Endothelial cell of umbilical vein (primary cell): Measurements from ENCODE around the gene LAMA5. TPM values are rescaled to one million over a fixed set of nuclear protein-coding genes. Genes with fewer than 3 reads are reported as not detected.

Experiments used
- BruUV-seq: library from RNA; stranded (reverse); fragments of 400-500 nt; replicated peaks from 2 replicates; lab custom pipeline; 2021; lab: Mats Ljungman, UMichigan
- CTCF ChIA-PET: fragments of 300-600, 350-600 bp; sonication (Branson Sonifier 250); formaldehyde crosslinking; loops from one replicate; lab custom pipeline; 2021; ENCODE audit warnings: antibody characterized with exemption, inconsistent platforms; lab: Charles Lee
- POLR2A ChIA-PET: fragments of 300-600, 350-600 bp; sonication (Branson Sonifier 250); formaldehyde crosslinking; loops from one replicate; lab custom pipeline; 2021; ENCODE audit warnings: antibody characterized with exemption, inconsistent platforms; lab: Charles Lee
- DNase-seq: peaks from one replicate; pipeline ENCODE4 v3.0.0-alpha.2; 2011; ENCODE audit warnings: low read depth, low spot score
- FAIRE-seq: peaks from 2 replicates; lab custom pipeline; 2011; peaks lifted over from hg19 to GRCh38; lab: Jason Lieb, UNC
- H2AFZ ChIP-seq: 2 replicates; pipeline ENCODE4 v1.6.0; 2012; ENCODE audit warnings: low read depth, low read length, control low read depth, inconsistent platforms
- H3K27ac ChIP-seq: 2 replicates; pipeline ENCODE4 v1.5.1; 2011; ENCODE audit warnings: low read depth, mild to moderate bottlenecking, control low read depth, low read length, moderate library complexity; ENCODE audit not compliant: insufficient read depth
- H3K27me3 ChIP-seq, 2 experiments: 2 replicates each; pipeline versions ENCODE4 v1.6.0 to v1.6.1; 2011; ENCODE audit warnings: low read length in 2 of 2, mixed read lengths in 1 of 2; ENCODE audit not compliant: control insufficient read depth in 2 of 2, insufficient read depth in 2 of 2
- H3K36me3 ChIP-seq, 2 experiments: 2 replicates in 1 of 2; 3 replicates in 1 of 2; pipeline ENCODE4 v1.5.1; 2011; ENCODE audit warnings: low read length in 2 of 2, mild to moderate bottlenecking in 1 of 2, moderate library complexity in 1 of 2; ENCODE audit not compliant: control insufficient read depth in 2 of 2, insufficient read depth in 2 of 2; ENCODE audit errors: extremely low read depth in 1 of 2
- H3K4me1 ChIP-seq: 3 replicates; pipeline ENCODE4 v1.5.1; 2011; ENCODE audit warnings: mild to moderate bottlenecking, low read length; ENCODE audit not compliant: control insufficient read depth, insufficient read depth; ENCODE audit errors: extremely low read depth
- H3K4me2 ChIP-seq: 2 replicates; pipeline ENCODE4 v1.6.1; 2011; ENCODE audit warnings: low read length, control low read depth, mixed read lengths; ENCODE audit not compliant: insufficient read depth
- H3K4me3 ChIP-seq, 3 experiments: fragments of 200-600 bp in 1 of 3; sonication (generic), shearing (Covaris generic) in 1 of 3; replicated peaks in 1 of 3; 2 replicates each; pipeline ENCODE4 v1.5.1; 2011 to 2016; ENCODE audit warnings: control low read depth in 3 of 3, low read length in 3 of 3, mild to moderate bottlenecking in 2 of 3, inconsistent platforms in 1 of 3, low read depth in 1 of 3, moderate library complexity in 1 of 3; ENCODE audit not compliant: insufficient read depth in 1 of 3
- H3K79me2 ChIP-seq: 2 replicates; pipeline ENCODE4 v1.6.0; 2012; ENCODE audit warnings: low read length, inconsistent platforms; ENCODE audit not compliant: control insufficient read depth, insufficient read depth
- H3K9ac ChIP-seq: replicated peaks from 2 replicates; pipeline ENCODE3; 2011; ENCODE audit warnings: low read length, control low read depth; ENCODE audit not compliant: insufficient read depth; ENCODE audit errors: extremely low read depth
- H3K9me1 ChIP-seq: replicated peaks from 3 replicates; pipeline ENCODE4 v1.6.0; 2011; ENCODE audit warnings: mild to moderate bottlenecking, low read length; ENCODE audit not compliant: control insufficient read depth, insufficient read depth; ENCODE audit errors: extremely low read depth
- H3K9me3 ChIP-seq: replicated peaks from 2 replicates; pipeline ENCODE4 v1.5.1; 2012; ENCODE audit warnings: low read length, inconsistent platforms; ENCODE audit not compliant: control insufficient read depth, insufficient read depth
- H4K20me1 ChIP-seq: replicated peaks from 2 replicates; pipeline ENCODE3; 2011; ENCODE audit warnings: mild to moderate bottlenecking, low read length; ENCODE audit not compliant: control insufficient read depth, insufficient read depth; ENCODE audit errors: extremely low read depth
- EZH2 ChIP-seq: IDR thresholded peaks from 2 replicates; pipeline ENCODE4 v1.6.1; 2012; ENCODE audit warnings: borderline replicate concordance, low read depth, mild to moderate bottlenecking, moderate library complexity, low read length, inconsistent platforms; ENCODE audit not compliant: severe bottlenecking
- FOS ChIP-seq: IDR thresholded peaks from 2 replicates; pipeline ENCODE4 v1.6.1; 2011; ENCODE audit warnings: mild to moderate bottlenecking, low read length, moderate library complexity, borderline replicate concordance; ENCODE audit not compliant: insufficient read depth
- GATA2 ChIP-seq: IDR thresholded peaks from 2 replicates; pipeline ENCODE4 v1.7.0; 2011; ENCODE audit warnings: low read depth, mild to moderate bottlenecking, moderate library complexity, mixed read lengths, low read length; ENCODE audit not compliant: insufficient read length, insufficient read depth
- JUN ChIP-seq: IDR thresholded peaks from 2 replicates; pipeline ENCODE4 v1.6.1; 2011; ENCODE audit warnings: borderline replicate concordance, low read depth; ENCODE audit not compliant: insufficient read length, insufficient read depth
- MYC ChIP-seq: IDR thresholded peaks from one replicate; pipeline ENCODE4 v1.6.1; 2011; ENCODE audit warnings: mild to moderate bottlenecking, low read depth, low read length
- POLR2A ChIP-seq: IDR thresholded peaks from 2 replicates; pipeline ENCODE4 v1.6.1; 2012; ENCODE audit warnings: low read depth, mild to moderate bottlenecking, control low read depth, low read length
- POLR2AphosphoS5 ChIP-seq: IDR thresholded peaks from 2 replicates; pipeline ENCODE4 v1.6.1; 2012; ENCODE audit warnings: low read depth, mild to moderate bottlenecking, control low read depth, low read length, moderate library complexity; ENCODE audit not compliant: insufficient read depth
- dilution Hi-C: fragments of 300-500 bp; cut with MboI; formaldehyde crosslinking; loops from one replicate; pipeline ENCODE4 v1.15.0; 2019; ENCODE audit warnings: low sequenced_read_pairs; ENCODE audit not compliant: extremely low pct_ligation_motif_present
- intact Hi-C: fragments of 100-400 bp; cut with micrococcal nuclease; formaldehyde crosslinking; loops from one replicate; pipeline ENCODE4 v1.10.0; 2022
- polyA plus RNA-seq, 4 experiments: library from polyadenylated mRNA; depleted of rRNA in 3 of 4; stranded (reverse) in 3 of 4; unstranded in 1 of 4; fragments of >200 nt; gene quantifications; 2 replicates each; pipeline versions ENCODE4 v1.2.1 to v1.2.3, GENCODE V29; 2011 to 2012; ENCODE audit warnings: missing spikeins in 1 of 4
- total RNA-seq: library from RNA; stranded (reverse); gene quantifications from 2 replicates; pipeline ENCODE4 v1.2.3, GENCODE V29; 2021
- TF ChIP-seq, protein P1 (sequence below): IDR thresholded peaks from 2 replicates; pipeline ENCODE4 v1.6.1; 2011; ENCODE audit not compliant: insufficient read depth, insufficient read length

The LAMA5 gene
- total and polyA plus RNA-seq, 2 donors (not counting 3 experiments of a cell fraction or from before 2014, with no cell fraction given): 24.0 to 145 TPM

- no peaks in the 10 kb centered on the region for H3K4me1 ChIP-seq
- no peaks in the 10 kb centered on the region for H3K79me2 ChIP-seq
- dilution Hi-C loops: no loop called here
- POLR2A ChIA-PET: no interaction called here
- no peaks in the 10 kb centered on the region for H3K9me1 ChIP-seq
- no TSS peak for BruUV-seq
- H3K9me3 ChIP-seq: no peaks in the 10 kb centered on the region
- H3K9ac ChIP-seq: no peak overlapping the region
- H4K20me1 ChIP-seq: no peaks in the 10 kb centered on the region
- CTCF ChIA-PET: no interaction called here
- intact Hi-C loops: no loop called here
- FAIRE-seq: no peak
- H3K4me3 ChIP-seq: no peak overlapping the region
- no peak overlapping the region for H3K27ac ChIP-seq
- TF ChIP-seq FOS: no peak
- no peak for TF ChIP-seq JUN
- TF ChIP-seq MYC: no peak
- TF ChIP-seq, protein P1, sequence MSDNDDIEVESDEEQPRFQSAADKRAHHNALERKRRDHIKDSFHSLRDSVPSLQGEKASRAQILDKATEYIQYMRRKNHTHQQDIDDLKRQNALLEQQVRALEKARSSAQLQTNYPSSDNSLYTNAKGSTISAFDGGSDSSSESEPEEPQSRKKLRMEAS: no peak
- H3K4me2 ChIP-seq: no peak overlapping the region
- DNase-seq: no peak
- no peak overlapping the region for H2AFZ ChIP-seq
- no peaks in the 10 kb centered on the region for H3K27me3 ChIP-seq
- H3K36me3 ChIP-seq: peaks cover 0 to 1% of the 10 kb centered on the region in 2 experiments
These were observed 31.2 kb upstream of the LAMA5 start for GRCh38 chr20:62398120-62398821.

DNA sequence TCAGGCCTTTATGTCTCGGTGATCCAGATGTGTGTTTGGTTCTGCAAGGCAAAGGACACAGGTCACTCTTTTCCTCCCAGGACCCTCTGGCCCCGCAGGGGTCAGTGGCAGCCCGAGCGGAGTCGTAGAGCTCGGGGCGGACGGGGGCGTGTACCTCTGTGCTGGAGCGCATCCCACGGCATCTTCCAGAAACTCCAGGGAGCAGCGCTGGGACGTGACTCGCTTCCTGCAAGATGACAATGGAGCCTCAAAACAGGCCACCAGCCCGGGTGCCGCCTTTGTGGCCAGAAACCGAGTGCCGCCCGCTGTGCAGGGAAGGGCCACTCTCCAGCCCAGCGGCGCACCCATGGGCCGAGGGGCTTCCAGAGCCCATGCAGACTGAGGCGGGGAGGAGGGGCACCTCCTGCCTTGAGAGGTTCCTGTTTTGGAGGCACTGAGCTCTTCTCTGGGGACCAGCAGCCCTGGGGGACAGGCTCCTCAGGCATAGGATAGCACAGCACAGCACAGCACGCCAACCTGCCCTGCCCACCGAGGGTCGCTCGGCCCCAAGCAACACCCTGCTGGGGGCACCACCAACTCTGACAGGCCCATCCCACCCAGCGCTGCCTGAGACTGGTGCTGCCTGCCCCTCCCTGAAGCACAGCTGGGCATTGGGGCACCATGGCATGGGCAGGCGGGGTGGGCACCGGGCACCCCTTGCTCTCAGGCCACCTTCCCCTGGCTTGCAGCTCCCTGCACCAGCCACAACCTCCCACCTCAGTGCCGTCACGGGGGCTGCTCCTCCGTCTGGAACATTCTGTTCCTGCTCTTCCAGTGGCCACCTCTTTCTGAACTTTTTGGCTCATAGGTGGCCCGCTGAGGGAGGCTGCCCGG is 29.5 kb upstream of the LAMA5 start:
- Histone ChIP-seq H3K27me3 (no peaks in the 10 kb centered on the region), H3K4me3 (no peak overlapping the region), H3K79me2 (no peaks in the 10 kb centered on the region), H3K27ac (no peak overlapping the region), H3K9ac (no peak overlapping the region), H3K36me3 (peaks cover 0 to 3% of the 10 kb centered on the region in 2 experiments), H3K4me2 (no peak overlapping the region), H3K9me1 (no peaks in the 10 kb centered on the region), H4K20me1 (no peaks in the 10 kb centered on the region), H2AFZ (no peak overlapping the region), H3K4me1 (no peaks in the 10 kb centered on the region), H3K9me3 (no peaks in the 10 kb centered on the region)
- ChIA-PET CTCF (interaction anchor here (1.3 kb wide), 2 partner anchors 11 to 14 kb away, joined by 3 to 5 read pairs; no protein-coding TSS in a partner anchor), POLR2A (no interaction called here)
- dilution Hi-C loops: no loop called here
- intact Hi-C loops: no loop called here
- DNase-seq: no peak
- no TSS peak for BruUV-seq
- TF ChIP-seq MYC (no peak), POLR2A (no peak), POLR2AphosphoS5 (no peak), GATA2 (no peak), JUN (no peak), EZH2 (no peak)
- TF ChIP-seq, protein P1: no peak
- no peak for FAIRE-seq
